Activated CD4-positive, alpha-beta T cell treated with anti-CD3 and anti-CD28 coated beads for 1 hour (primary cell): ENCODE measurements around the gene STEAP1B.
"Not testable (repeated sequence)": the region's sequence is repeated elsewhere in the genome, so short reads cannot be mapped to it uniquely, and the experiment has no call there.

ENCODE experiments used
- DNase-seq: peaks from one replicate; pipeline ENCODE4 v3.0.0-alpha.2; 2020

Gene STEAP1B

DNA sequence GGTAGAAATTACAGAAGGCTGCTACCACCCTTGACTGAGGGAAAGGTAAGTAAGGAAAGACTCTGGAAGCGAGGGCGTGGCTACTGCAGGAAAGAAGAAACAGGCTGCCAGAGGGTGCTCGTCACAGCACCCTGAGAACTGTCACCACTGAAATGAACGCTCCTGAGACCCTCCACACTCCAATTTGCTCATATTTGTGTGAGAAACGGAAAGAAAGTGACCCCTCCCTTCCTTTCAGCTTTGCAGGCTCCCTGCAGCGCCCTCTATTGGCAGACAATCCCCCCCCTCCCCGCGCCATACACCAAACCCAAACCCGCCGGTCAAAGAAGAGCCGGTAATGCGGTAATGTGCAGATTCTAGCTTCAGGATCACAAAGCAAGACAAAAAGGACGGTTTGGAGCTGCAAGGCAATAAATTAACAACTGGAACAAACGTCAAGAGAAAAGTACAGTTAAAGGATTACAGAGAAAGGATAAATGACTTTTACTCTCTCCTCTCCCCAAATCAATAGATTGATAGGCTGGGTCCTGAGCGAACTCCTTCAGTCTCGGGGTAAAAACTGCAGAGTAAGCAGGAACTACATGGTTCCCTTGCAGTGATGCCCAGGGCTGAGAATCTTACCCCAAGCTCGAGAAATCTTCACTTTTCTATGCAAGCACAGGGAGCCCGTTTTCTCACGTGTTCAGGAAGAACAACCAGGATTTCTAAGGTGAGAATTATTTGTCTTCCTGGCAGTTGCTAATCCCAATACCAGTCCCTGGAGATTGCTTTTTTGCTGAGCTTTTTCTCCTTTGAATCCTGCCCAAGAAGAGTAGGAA, 47.6 kb downstream of the STEAP1B start:
- DNase-seq = no peak

DNA sequence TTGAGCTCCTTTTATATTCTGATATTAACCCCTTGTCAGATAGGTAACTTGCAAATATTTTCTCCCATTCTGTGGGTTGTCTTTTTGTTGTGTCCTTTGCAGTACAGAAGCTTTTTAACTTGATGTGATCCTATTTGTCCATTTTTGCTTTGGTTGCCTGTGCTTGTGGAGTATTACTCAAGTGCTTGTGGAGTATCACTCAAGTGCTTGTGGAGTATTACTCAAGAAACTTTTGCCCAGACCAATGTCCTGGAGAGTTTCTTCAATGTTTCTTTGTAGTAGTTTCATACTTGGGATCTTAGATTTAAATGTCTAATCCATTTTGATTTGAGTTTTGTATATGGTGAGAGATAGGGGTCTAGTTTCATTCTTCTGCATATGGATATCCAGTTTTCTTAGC, 50.0 kb downstream of the STEAP1B start:
- DNase-seq = not testable (repeated sequence)

DNA sequence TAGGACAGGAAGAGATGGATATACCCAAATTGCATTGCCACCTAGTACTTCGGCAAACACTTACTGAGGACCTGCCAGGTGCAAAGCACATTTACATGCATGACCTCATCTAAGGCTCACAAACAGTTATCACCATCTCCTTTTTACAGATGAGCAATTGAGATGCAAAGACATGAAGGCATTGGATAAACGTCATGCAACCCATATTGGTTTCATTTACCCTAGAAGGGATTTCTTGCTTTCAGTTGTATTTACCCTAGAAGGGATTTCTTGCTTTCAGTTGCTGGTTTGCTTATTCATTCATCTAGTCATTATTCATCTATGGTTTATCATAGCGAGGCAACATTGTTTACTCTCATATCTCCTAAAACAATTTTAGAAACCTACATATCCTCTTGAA, 52.2 kb downstream of the STEAP1B start:
- no peak for DNase-seq

DNA sequence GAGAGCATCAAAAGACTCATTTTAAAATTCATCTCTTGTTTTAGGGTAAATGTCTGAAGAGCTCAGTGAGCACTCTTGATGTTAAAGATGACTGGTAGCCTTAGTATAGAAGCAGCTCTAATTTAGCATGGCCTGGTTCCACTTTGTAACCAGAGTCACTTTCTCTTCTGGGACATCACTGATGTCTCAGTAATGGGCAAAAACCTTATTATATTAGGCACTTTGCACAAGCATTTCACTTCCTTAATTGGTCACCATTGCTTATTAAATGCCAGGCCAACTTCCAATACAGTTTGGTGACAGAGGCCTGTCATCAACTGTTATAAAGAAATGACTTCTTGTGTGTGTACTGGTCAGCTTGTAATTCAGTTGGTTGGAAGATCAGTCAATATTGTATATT, 53.0 kb downstream of the STEAP1B start:
- DNase-seq = no peak

DNA sequence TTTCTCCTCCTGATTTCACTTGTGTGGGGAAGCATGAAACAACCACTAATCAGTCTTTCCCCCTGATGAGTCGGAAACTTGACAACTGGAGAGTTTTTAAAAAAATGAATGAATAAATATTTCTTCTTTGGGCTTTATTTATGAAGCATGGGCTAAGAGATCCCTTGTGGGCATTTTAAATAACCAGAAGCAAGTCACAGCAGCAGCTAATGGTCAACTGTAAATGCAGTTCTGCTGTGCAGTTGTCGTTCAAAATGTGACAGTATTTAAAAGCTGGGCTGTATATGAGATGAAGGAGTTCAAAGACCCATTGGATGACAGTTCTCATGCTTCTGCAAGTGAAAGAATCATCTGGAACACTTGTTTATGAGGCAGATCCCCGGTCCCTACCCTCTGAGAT, 54.1 kb downstream of the STEAP1B start:
- DNase-seq = no peak

DNA sequence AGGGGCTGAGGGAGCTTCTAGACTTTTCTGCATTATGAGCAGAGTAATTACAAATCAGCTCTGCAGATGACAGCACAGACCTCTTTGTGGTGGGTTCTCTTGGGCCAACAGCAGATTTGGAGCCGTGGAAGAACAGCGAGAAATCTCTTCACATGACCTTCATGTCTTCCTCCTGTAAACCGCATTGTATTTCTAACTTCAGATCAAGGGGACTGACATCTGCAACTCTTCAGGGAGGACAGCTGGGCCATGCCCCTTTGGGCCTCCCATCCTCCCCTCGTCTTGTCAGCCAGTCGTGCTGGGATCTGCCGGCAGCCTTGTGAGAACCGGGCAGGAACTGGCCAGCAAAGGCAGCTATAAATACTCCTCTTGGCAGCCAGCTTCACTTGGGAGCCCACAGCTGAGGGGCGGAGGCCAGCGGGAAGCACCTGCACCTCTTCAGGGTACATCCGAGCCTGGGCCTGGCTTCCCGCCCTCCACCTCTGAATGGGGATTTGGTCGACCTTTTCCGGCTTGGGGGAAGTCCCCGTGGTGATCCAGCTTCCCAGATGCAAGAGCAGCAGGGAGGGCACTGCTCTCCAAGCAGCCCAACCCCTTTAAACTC, 54.7 kb downstream of the STEAP1B start:
- no peak for DNase-seq

DNA sequence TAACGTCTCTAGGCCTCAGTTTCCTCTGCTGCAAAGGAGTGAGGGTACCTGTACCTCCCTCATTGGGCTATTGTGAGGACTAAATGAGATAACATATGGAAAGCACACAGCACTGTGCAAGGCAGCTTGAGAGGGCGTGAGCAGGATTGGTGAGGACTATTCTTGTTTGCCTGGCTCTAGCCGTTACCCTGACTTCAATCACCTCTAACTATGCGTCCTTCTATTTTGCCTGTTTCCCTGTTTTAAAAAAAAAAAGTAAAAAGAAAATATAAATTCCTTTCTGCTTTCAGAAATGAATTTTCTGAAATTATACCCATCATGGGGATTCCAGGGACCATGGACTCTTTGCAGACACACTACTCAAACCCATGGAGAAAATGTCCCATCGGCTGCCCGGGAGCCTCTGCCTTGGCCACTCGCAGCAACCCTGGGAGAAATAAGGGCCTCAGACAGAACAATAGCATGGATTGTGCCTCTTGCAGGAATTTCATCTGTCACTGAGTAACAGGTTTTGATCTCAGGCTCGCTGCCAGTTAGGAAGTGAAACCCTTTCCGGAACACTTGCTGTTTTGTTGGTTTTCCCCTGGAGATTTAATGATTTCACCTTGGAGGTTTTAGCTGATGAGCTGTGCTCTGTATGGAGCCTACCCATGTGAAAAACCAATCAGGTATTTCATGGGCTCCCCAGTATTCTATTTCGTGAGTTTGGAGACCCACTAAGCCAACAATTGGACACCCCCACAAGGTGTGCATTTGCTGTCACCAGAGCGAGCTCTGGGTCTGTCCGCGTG, 55.6 kb downstream of the STEAP1B start:
- DNase-seq = no peak

DNA sequence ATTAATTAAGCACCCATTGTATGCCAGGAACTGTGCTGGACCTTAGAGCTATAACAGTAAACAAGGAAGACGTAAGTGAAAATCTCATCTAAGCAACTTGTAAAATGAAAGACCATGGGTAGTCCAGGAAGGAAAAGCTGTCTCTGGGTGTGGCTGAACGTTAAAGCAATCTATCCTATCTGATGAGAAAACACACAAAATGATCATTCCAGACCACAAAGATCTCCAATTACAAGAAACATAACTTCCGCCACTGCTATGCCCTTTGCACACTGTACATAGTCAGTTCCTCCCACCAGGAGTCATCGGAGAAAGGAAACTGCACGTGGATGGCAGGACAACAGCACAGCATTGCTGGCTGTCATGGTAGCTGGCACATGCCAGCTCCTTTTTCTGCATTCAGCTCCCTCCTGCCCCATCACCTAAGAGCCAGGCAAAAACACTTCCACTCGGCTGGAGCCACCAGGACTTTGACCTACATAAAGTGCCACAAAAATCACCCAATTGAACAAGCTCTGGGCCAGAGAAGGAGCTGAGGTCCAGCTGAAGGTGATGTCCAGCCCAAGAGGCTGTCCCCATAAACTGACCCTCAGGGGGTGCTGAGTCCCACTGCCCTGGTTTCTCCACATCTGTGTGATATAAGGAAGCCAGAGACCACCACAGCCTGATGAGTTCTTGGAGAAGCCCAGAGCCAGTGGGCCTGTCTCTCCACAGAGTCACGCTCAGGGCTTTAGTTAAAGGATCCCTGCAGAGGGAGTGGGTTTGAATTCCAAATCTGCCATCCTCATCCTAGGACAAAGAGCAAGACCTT, 56.4 kb downstream of the STEAP1B start:
- DNase-seq = no peak

DNA sequence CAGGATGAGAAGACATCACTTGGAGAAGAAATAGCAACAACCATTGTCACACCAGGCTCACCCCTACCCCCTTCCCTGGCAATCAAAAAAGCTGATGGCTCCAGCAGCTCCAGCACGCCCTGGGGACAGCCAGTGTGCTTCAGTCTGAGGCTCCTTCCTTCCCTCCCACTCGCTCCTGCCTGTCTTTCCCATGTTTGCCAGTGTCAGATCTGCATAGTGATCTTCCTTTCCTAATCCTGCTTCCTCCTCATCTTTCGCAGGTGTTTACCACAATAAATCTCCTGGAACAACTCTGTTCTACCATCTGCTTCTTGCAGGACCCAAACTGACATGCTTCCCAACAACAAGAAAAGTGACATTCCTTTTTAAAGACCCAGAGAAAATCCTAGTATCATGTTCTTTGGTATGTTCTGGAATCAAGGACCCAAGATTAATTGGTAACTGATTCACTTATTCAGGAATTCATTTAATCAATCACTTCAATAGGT, 57.1 kb downstream of the STEAP1B start:
- DNase-seq = no peak

DNA sequence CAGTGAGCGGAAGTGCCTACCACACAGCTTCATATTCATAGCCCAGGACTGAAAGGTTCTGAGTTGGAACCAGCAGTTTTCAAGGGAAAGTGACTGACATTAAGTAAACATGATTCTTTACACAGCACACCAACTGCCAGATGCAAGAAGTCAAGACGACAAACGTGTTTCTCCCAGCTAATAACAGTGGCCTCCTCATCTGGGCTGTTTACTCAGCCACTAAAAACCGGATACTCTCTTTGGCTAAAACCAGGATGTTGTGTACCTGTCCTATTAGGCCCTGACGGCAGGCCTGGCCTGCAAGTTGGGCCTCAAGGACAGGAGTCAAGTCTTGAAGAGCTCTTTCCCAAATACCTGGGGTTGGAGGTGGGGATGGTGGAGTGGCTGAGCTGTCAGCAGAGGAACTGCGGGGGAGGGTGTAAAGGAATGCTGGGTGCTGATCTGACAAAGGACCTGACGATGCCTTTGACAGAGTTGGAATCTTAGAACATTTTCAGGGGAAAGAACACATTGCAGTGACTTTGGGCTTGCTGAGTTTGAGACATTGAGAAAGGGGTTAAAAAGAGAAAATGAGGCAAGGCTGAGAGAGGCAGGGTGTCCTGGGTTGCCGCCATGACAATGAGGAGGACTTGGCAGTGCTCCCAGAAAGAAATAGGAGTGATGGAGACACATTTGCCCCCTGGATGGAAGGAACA, 57.7 kb downstream of the STEAP1B start:
- no peak for DNase-seq

DNA sequence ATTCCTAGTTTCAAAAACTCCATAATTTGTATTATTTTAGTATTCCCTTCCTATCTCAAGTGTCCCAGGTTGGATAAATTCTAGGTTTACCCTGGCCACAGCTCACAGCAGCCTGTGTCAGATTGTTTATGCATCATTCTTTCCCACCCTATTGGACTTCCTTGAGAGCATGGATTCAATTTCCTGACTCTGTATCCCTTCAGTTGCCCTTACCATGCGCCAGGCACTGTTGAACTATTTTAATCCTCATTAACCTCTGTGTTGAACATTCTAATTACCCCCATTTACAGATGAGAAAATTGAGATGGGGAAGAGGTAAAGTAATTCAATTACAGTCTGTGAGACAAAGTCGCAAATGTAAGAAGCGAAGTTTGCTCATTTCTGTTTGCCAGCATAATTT, 58.8 kb downstream of the STEAP1B start:
- no peak for DNase-seq

DNA sequence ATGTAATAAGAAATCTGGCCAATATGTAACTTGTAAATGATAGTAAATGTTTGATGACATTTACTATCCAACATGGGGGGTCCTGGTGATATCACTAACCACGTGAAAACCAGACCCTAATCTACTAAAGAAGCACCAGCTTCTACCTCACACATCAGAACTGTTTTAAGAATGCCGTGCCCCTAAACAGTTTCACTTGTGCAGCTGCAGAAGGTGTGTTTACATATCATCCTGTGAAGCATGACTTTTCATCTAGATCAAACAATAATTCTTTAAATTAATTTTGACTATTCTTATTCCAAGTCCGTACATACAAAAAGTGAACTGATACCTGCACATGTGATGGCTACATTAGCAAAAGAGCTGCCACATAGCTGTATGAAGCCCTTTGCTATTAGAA, 61.0 kb downstream of the STEAP1B start:
- DNase-seq = no peak

DNA sequence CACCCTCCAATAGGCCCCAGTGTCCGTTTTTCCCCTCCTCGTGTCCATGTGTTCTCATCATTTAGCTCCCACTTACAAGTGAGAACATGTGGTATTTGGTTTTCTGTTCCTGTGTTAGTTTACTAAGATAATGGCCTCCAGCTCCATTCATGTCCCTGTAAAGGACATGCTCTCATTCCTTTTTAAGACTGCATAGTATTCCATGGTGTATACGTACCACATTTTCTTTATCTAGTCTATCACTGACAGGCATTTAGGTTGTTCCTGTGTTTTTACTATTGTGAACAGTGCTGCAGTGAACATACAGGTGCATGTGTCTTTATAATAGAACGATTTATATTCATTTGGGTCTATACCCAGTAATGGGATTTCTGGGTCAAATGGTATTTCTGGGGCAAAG, 63.4 kb downstream of the STEAP1B start:
- not testable (repeated sequence) for DNase-seq

DNA sequence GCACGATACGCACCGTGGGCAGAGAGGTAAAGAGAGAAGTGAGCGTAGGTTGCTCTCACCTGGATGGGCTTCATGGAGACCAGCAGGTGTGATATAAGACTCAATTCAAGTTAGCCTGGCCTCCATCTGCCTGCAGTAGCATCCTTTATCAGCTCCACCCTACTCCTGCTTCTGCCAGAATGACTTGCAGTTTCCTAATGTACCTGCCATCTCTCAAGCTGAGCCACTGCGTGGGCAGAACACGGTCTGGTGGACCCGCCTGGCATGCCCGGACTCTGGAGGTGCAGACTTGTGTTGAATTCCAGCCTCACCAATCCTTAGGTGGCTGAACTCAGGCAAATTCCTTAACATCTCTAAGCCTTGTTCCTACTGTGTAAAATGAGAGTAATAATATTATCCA, 64.3 kb downstream of the STEAP1B start:
- no peak for DNase-seq

DNA sequence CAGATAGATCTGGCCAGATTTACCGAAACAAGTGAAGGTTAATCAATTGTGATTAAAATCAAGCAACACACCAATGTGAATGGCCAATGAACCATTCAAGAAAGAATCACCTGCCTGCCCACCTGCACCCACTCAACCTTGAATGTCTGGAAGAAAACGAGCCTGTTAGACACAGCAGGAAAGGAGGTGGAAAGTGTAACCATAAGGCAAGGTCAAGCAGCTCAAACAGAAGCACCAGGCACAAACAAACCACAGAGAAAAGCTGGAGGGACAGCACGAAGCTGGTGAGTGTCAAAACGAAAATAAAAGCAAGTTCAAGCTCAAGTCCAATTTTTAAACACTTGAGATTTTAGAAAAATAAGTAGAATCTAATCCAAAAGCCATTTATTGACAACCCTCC, 64.9 kb downstream of the STEAP1B start:
- DNase-seq = no peak

DNA sequence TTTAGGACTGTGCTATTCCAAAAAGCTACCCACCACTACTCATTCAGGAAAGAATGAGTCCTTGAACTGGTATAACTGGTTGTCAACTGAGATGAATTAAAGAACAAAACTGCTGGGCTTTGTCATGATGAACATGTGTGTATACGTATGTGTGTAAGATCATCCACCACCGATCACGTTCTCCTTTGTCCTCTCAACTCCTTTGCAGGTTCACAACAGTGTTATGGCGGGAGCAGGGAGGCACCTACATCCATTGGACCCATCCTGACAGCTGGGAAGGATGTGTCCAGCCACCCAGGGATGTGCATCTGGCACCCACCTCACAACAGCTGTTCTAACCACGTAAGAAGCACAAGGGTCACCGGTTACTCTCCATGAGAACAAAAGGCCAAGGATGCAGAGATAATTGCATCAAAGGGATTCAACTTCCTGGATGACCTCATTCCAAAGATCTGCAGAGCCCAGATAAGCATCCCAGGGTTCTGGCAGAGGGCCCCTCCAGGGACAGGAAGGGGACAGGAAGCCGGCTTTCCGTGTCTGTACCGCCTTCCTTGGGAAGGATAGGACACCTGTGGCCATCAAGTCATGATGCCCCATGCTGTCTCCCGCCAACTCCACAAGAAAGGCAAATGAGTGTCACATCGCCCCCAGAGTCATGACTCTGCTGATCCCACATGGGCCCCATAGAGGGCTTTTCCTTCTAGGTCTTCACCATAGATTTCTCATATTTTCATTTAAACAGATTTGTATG, 66.1 kb downstream of the STEAP1B start:
- DNase-seq = no peak

DNA sequence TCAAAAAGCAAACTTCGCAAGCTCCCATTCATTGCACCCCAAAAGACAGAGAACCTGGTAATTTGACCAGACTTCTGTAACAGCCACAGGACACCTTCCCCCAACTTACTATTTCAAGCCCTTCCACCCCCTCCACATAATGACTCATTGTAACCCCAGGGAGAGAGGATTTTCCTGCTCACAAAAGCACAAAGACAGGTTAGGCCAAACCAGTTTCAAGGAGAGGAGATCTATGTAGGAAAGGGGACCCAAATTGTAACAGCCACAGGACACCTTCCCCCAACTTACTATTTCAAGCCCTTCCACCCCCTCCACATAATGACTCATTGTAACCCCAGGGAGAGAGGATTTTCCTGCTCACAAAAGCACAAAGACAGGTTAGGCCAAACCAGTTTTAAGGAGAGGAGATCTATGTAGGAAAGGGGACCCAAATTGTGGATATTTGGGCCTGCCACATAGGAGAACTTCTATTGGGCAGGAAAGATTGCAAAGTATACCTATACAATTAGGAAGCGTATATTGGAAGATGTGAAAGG, 66.8 kb downstream of the STEAP1B start:
- not testable (repeated sequence) for DNase-seq

DNA sequence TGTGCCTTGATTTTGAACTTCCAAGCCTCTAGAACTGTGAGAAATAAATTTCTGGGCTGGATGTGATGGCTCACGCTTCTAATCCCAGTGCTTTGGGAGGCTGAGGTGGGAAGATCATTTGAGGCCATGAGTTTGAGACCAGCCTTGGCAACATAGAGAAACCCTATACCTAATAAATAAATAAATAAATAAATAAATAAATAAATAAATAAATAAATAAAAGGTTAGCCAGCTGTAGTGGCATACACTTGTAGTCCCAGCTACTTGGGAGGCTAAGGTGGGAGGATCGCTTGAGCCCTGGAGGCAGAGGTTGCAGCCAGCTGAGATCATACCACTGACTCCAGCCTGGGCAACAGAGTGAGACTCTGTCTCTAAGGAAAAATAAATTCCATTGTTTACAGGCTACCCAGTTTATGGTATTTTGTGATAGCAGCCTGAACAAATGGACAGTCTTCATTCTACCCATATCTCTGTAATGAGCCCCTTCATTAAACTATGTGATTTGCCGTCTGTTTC, 67.7 kb downstream of the STEAP1B start:
- no peak for DNase-seq

DNA sequence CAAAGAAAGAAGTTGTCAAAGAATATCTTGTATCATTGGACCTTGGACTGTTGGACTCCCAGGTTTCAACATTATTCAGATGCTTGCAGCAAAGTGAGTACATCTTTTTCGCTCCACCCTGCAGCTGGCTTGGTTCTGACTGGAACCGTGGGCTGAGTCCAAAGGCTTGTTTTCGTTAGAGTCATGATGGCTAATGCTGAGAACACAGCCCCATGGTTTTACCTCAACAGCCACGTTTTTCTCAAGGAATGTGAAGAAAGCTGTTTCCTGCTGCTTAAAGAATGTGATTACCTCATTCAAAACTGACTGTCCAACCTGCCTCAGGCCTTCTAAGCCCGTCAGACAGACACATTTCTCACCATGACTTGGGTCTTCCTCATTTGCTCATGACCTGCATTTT, 69.5 kb downstream of the STEAP1B start:
- DNase-seq = no peak

DNA sequence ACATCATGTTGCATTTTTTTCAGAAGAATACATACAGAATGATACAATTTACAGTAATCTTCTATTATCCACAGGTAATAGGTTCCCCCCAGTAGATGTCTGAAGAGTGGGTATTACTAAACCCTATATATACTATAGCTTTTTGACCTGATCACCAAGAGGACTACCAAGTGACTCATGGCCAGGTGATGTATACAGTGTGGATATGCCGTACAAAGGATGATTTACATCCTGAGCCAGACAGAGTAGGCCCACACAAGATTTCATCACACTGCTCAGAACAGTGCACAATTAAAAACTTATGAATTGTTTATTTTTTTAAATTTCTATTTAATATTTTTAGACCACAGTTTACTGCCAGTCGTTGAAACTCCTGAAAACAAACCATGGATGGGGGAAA, 70.6 kb downstream of the STEAP1B start:
- no peak for DNase-seq

DNA sequence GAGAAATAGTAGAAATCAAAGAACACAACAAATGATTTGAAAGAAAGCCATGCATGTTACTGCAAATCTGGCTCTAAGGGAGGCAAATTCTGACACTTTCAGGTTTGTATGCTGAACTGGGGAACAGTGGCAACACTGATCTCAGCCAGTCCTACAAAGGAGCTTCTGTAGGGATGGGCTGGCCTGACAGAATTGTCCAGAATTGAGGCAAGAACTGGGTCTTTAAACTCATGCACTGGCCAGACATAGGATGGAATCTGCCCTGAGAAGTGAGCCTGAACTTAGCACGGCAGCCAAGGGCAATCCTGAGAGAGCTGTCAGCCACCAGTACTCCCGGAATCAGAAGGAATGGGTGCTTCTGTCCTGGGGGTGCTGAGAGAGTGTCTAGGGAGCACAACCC, 72.1 kb downstream of the STEAP1B start:
- no peak for DNase-seq
